RWPE2 (cell line): ENCODE data around the gene SENP6.
"Not testable (repeated sequence)": the region's sequence is repeated elsewhere in the genome, so short reads cannot be mapped to it uniquely, and the experiment has no call there.

Experiments
- ATAC-seq: fragments of 200-7000 bp; cut with Tn5 transposase; 3 replicates; pipeline ENCODE4 v1.9.1; 2021; ENCODE audit warnings: low read depth
- DNase-seq: peaks from one replicate; pipeline ENCODE4 v3.0.0-alpha.2; 2020; ENCODE audit warnings: low spot score
- H3K27ac ChIP-seq: fragments of 450-650 bp; 2 replicates; pipeline ENCODE4 v1.5.1; 2017; ENCODE audit warnings: mild to moderate bottlenecking; ENCODE audit not compliant: poor library complexity, severe bottlenecking
- H3K27me3 ChIP-seq: fragments of 250-450 bp; sonication (Bioruptor Pico); 2 replicates; pipeline ENCODE4 v1.5.1; 2021; ENCODE audit warnings: mild to moderate bottlenecking, moderate library complexity; ENCODE audit not compliant: insufficient read depth, poor library complexity, severe bottlenecking
- H3K36me3 ChIP-seq: fragments of 250-450 bp; sonication (Bioruptor Pico); 2 replicates; pipeline ENCODE4 v1.5.1; 2020; ENCODE audit warnings: low read depth, mild to moderate bottlenecking, moderate library complexity
- H3K4me1 ChIP-seq: fragments of 250-450 bp; sonication (Bioruptor Pico); 2 replicates; pipeline ENCODE4 v1.5.1; 2021; ENCODE audit warnings: mild to moderate bottlenecking, moderate library complexity; ENCODE audit not compliant: insufficient read depth, poor library complexity, severe bottlenecking
- H3K4me3 ChIP-seq: fragments of 250-450 bp; sonication (Bioruptor Pico); 2 replicates; pipeline ENCODE4 v1.5.1; 2021; ENCODE audit warnings: mild to moderate bottlenecking, moderate library complexity; ENCODE audit not compliant: severe bottlenecking
- H3K9me3 ChIP-seq: fragments of 250-450 bp; sonication (Bioruptor Pico); 2 replicates; pipeline ENCODE4 v1.5.1; 2021; ENCODE audit warnings: mild to moderate bottlenecking, moderate library complexity; ENCODE audit not compliant: severe bottlenecking
- CTCF ChIP-seq: fragments of 450-650 bp; IDR thresholded peaks from one replicate; pipeline ENCODE4 v1.5.1; 2017; ENCODE audit warnings: mild to moderate bottlenecking, moderate library complexity; ENCODE audit not compliant: poor library complexity, severe bottlenecking

Gene SENP6

GRCh38 chr6:75579951-75580350 is 21.7 kb upstream of the SENP6 start:
- H3K9me3 ChIP-seq: no peaks in the 10 kb centered on the region
- TF ChIP-seq CTCF: no peak
- no peaks in the 10 kb centered on the region for H3K4me1 ChIP-seq
- ATAC-seq (no peak), DNase-seq (no peak)
- H3K27ac ChIP-seq: no peak overlapping the region
- no peak overlapping the region for H3K4me3 ChIP-seq
- no peaks in the 10 kb centered on the region for H3K36me3 ChIP-seq
- H3K27me3 ChIP-seq: no peaks in the 10 kb centered on the region

GRCh38 chr6:75581231-75581630 is 20.4 kb upstream of the SENP6 start:
- no peak overlapping the region for H3K4me3 ChIP-seq
- DNase-seq: no peak
- H3K9me3 ChIP-seq: no peaks in the 10 kb centered on the region
- no peaks in the 10 kb centered on the region for H3K27me3 ChIP-seq
- H3K27ac ChIP-seq: no peak overlapping the region
- no peaks in the 10 kb centered on the region for H3K4me1 ChIP-seq
- ATAC-seq: no peak
- H3K36me3 ChIP-seq: no peaks in the 10 kb centered on the region
- no peak for TF ChIP-seq CTCF

GRCh38 chr6:75584552-75584951 is 17.1 kb upstream of the SENP6 start:
- DNase-seq, H3K4me1 ChIP-seq, H3K4me3 ChIP-seq, H3K27me3 ChIP-seq, H3K36me3 ChIP-seq, H3K9me3 ChIP-seq, H3K27ac ChIP-seq, ATAC-seq: not testable (repeated sequence)

GRCh38 chr6:75588948-75589347 is 12.7 kb upstream of the SENP6 start:
- TF ChIP-seq CTCF: no peak
- no peaks in the 10 kb centered on the region for H3K27me3 ChIP-seq
- no peaks in the 10 kb centered on the region for H3K36me3 ChIP-seq
- DNase-seq (no peak), ATAC-seq (no peak)
- no peak overlapping the region for H3K27ac ChIP-seq
- no peaks in the 10 kb centered on the region for H3K4me1 ChIP-seq
- no peaks in the 10 kb centered on the region for H3K9me3 ChIP-seq
- H3K4me3 ChIP-seq: no peak overlapping the region

GRCh38 chr6:75590370-75590769 is 11.3 kb upstream of the SENP6 start:
- H3K27ac ChIP-seq: no peak overlapping the region
- no peaks in the 10 kb centered on the region for H3K9me3 ChIP-seq
- H3K36me3 ChIP-seq: no peaks in the 10 kb centered on the region
- H3K27me3 ChIP-seq: no peaks in the 10 kb centered on the region
- no peak for DNase-seq
- ATAC-seq: no peak
- TF ChIP-seq CTCF: no peak
- no peaks in the 10 kb centered on the region for H3K4me1 ChIP-seq
- H3K4me3 ChIP-seq: no peak overlapping the region

- not testable (repeated sequence) for H3K4me3 ChIP-seq, H3K9me3 ChIP-seq, H3K36me3 ChIP-seq, H3K27me3 ChIP-seq, ATAC-seq, DNase-seq, H3K4me1 ChIP-seq, H3K27ac ChIP-seq
Observed at GRCh38 chr6:75596380-75596779, 5.3 kb upstream of the SENP6 start.
